Activated effector memory CD4-positive, alpha-beta T cell treated with anti-CD3 and anti-CD28 coated beads, Interleukin-2, amount 50 U/mL, for 16 hours (primary cell): Measurements from ENCODE around the gene CFAP73.

Experiments
- DNase-seq: peaks from one replicate; pipeline ENCODE4 v3.0.0-alpha.2; 2020

The CFAP73 gene

DNA sequence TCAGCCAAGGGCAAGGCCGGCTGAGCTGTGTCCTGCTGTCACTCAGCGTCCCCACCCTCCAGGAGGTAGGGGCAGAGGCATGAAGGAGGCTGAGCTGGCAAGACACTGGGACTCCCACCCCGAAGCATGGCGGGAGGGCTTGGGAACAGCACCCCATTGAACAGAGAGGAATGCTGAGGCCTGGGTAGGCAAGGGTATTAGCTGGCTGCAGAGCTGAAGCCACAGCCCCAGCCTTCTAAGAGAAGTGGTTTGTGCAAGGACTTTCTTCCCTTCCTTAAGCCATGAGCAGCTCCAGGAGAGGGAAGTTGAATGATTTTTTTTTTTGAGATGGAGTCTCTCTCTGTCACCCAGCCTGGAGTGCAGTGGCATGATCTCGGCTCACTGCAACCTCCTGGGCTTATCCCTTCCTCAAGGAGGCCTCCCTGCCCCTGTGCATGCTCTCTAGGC lies 6.6 kb upstream of the CFAP73 start:
- no peak for DNase-seq

DNA sequence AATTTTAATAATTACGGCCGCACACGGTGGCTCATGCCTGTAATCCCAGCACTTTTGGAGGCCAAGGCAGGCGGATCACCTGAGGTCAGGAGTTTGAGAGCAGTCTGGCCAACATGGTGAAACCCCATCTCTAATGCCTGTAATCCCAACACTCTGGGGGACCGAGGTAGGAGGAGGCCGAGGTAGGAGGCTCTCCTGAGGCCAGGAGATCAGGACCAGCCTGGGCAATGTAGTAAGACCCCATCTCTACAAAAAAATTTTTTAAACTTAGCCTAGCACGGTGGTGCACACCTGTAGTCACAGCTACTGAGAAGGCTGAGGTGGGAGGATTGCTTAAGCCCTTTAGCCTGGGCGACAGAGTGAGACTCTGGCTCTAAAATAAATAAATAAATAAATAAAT lies 5.6 kb upstream of the CFAP73 start:
- no peak for DNase-seq

DNA sequence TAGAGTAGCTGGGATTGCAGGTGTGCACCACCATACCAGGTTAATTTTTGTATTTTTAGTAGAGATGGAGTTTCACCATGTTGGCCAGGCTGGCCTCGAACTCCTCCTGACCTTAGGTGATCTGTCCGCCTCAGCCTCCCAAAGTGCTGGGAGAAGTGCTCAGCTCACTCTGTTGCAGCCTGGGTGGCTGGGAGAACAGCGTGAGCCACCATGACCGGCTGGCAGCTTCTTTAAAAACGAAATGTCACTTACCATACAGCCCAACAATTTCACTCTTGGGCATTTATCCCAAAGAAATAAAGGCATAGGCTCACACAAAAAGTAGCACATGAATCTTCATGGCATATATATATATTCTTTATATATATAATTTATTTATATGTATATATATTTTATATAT lies 4.7 kb upstream of the CFAP73 start:
- DNase-seq = no peak

DNA sequence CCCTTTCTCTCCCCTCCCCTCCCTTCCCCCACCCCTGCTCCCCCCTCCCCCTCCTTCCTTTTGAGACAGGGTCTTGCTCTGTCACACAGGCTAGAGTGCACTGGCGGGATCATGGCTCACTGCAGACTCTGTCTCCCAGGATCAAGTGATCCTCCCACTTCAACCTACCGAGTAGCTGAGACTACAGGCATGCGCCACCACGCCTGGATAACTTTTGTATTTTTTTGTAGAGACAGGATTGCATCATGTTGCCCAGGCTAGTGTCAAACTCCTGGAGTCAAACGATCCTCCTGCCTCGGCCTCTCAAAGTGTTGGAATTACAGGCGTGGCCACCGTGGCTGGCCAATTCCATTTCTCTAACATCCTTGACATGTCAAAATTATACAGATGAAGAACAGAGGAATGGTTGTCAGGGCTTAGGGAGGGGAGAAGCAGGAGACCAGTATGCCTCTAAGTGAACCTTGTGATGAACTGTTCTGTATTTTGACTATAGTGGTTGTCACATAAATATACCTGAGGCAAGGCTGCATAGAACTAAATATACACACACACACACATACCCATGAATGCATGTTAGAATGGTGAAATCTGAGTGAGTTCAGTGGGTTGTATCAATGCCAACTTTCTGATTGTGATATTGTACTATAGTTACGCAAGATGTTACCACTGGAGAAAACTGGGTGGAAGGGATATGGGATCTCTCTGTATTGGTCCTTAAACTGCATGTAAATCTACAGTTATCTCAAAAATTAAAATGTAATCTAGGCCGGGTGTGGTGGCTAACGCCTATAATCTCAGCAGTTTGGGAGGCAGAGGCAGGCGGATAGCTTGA lies 3.6 kb upstream of the CFAP73 start:
- DNase-seq = no peak

DNA sequence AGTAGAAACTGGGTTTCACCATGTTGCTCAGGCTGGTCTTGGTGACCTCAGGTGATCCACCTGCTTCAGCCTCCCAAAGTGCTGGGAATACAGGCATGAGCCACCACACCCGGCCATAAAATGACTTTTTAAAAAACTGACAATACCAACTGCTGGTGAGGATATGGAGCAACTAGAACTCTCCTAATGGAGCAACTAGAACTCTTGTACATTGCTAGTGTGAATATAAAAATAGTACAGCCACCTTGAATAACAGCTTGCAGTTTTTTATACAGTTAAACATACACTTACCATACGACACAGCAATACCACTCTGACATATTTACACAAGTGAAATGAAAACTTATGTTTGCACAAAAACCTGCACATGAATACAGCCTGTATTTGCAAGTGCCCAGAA lies 2.5 kb upstream of the CFAP73 start:
- no peak for DNase-seq

- DNase-seq = no peak
Measured at GRCh38 chr12:113151655-113152054, 2.1 kb downstream of the CFAP73 start.

DNA sequence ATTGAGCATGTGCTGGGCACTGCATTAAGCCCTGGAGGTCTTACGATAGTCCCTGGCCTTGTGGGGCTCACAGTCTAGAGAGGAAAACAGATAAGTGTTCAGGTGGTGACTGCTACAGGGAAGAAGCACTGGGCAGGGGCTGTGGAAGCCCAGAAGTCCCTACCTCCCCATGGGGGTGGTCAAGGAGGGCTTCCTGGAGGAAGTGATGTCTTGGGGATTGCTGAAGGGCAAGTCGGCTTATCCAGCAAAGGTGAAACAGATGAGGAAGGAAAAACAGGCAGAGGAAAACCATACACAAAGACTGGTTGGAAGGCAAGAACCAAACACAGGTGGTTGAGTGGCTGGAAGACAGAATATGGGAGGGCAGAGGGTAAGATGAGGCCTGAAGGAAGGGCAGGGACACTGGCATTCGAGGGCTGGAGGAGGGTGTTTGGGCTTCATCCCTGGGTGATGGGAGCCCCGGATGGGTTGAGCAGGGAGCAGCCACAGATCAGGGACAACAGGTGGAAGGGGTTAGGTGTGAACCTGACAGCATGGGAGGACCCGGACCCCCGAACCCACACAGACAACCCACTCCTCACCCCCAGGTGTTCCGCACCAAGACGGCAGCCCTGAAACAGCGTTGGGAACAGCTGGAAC lies 2.8 kb downstream of the CFAP73 start:
- no peak for DNase-seq

GRCh38 chr12:113152835-113153814 lies 3.6 kb downstream of the CFAP73 start:
- DNase-seq = peak; percentile 80

DNA sequence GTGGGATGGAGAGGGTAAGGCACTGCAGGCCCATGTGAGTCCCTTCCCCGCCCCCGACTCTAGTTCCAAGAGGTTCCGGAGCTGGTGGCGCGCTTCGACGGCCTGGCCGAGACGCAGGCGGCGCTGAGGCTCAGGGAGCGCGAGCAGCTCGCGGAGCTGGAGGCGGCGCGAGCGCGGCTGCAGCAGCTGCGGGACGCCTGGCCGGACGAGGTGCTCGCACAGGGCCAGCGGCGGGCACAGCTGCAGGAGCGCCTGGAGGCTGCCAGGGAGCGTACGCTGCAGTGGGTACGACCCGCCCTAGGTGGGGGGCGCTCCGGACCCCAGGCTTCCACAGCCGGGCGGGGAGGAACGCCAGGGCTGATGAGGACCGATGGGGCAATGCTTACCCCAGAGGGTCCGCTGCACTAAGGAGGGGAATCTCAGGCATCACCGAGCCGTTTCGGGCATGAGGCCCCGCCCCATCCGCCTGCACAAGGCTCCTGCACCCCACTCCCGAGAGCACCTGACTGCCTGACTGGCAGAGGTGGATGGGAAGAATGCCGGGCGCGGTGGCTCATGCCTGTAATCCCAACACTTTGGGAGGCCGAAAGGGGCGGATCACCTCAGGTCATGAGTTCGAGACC lies 4.9 kb downstream of the CFAP73 start:
- no peak for DNase-seq

- no peak for DNase-seq
Measured at GRCh38 chr12:113155060-113155459, 5.5 kb downstream of the CFAP73 start.

GRCh38 chr12:113155646-113156045 lies 6.1 kb downstream of the CFAP73 start:
- DNase-seq = no peak

- DNase-seq = no peak
Measured at GRCh38 chr12:113157218-113157859, 7.8 kb downstream of the CFAP73 start.

- no peak for DNase-seq
Measured at GRCh38 chr12:113158439-113159203, 9.1 kb downstream of the CFAP73 start.

DNA sequence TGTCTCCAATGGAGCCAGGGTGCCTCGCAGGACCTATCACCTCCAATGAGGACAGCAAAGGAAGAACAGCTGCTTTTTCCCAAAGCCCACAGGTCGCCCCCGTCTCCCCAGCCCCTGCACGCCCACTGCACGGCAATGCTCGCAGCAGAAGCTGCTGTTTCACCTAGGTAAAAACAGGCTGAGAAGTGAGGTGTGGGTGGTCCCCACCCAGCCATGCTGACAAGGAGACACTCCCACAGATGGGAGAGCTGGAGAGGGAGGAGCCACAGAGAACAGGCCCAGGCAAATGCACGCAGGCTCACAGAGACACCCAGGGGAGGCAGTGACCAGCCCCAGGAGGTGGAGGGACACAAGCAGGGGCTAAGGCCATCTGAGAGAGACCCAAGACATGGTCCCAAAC lies 10.4 kb downstream of the CFAP73 start:
- no peak for DNase-seq

DNA sequence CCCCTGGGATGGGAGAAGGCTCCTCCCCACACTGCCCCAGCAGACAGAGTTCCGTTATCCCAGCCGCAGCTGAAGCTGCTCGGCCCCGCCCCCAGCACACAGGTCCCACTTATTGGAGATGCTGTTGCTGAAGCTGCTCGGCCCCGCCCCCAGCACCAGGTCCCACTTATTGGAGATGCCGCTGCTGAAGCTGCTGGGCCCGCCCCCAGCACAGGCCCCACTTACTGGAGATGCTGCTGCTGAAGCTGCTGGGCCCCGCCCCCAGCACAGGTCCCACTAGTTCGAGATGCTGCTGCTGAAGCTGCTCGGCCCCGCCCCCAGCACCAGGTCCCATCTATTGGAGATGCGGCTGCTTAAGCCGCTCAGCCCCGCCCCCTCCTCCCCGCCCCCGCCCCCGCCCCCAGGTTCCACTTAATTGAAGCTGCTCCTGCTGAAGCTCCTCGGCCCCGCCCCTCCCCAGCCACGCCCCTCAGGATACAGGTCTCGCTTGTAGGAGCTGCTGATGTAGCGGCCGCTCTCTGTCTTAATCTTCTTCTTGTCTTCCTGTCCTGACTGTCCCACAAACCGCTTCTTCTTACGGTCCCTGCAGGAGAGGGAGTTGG lies 12.0 kb downstream of the CFAP73 start:
- DNase-seq = no peak

- DNase-seq = no peak
Measured at GRCh38 chr12:113162102-113163029, 12.8 kb downstream of the CFAP73 start.

GRCh38 chr12:113163030-113163360 lies 13.5 kb downstream of the CFAP73 start:
- DNase-seq = no peak

DNA sequence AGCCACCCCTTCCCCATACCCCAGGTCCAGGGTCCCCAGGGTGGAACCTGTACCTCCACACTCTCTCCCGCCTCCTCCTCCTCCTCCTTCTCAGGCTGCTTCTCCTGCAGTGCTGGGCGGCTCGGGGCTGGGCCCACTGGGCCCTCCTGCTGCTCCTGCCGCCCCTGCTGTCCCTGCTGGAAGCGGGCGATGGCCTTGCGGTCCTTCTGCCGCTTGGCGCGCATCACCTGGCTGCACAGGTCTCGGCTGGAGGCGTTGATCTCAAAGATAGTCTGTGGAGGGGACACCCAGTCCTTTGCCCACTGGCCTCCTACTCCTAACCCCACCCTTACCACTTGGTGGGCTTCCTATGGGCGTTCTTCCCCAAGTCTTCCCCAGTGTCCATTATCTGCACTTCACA lies 14.5 kb downstream of the CFAP73 start:
- DNase-seq = no peak

DNA sequence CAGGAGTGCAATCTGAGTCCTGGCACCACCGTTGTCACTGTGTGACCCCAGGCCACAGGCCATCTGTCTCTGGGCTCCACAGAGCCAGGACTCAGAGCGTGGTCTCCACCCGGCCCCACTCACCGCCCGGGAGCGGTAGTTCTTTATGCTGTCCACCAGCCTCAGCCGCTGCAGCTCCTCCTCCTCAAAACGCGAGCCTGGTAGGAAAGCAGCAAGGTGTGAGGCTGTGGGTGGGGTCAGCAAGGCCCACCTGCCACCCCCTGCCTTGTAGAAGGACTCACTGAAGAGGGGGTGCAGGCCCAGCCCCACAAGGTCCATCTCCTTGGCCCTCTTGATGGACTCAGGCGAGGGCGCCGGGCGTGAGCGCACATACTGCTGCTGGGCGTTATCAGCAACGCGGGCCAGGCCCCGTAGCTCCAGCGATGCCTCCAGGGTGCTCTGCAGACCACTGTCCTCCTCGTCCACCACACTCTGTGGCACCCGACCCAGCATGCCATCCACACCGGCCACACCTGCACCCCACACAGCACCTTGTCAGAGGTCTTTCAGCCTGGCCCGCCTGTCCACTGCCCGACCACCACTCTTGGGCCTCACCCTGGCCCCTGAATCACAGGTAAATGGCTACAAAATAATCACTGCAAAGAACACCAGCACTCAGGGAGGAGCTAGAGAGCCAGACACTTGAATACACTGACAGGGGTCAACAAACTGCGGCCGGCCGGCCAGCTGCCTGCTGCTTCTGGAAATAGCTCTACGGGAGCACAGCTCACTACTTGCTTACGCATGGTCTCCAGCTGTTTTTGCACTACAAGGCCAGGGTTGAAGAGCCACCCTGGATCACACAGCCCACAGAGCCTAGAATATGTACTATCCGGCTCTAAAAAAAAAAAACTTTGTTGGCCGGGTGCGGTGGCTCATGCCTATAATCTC lies 16.3 kb downstream of the CFAP73 start:
- DNase-seq = no peak
